HG03575 (cell line): ENCODE measurements around the gene PAX6.

Experiments used
- ATAC-seq: cut with Tn5 transposase; IDR thresholded peaks from one replicate; pipeline ENCODE4 v1.9.1; 2021; ENCODE audit not compliant: unreplicated experiment, insufficient number of reproducible peaks, low FRiP score; ENCODE audit errors: extremely low read depth

Gene PAX6

DNA sequence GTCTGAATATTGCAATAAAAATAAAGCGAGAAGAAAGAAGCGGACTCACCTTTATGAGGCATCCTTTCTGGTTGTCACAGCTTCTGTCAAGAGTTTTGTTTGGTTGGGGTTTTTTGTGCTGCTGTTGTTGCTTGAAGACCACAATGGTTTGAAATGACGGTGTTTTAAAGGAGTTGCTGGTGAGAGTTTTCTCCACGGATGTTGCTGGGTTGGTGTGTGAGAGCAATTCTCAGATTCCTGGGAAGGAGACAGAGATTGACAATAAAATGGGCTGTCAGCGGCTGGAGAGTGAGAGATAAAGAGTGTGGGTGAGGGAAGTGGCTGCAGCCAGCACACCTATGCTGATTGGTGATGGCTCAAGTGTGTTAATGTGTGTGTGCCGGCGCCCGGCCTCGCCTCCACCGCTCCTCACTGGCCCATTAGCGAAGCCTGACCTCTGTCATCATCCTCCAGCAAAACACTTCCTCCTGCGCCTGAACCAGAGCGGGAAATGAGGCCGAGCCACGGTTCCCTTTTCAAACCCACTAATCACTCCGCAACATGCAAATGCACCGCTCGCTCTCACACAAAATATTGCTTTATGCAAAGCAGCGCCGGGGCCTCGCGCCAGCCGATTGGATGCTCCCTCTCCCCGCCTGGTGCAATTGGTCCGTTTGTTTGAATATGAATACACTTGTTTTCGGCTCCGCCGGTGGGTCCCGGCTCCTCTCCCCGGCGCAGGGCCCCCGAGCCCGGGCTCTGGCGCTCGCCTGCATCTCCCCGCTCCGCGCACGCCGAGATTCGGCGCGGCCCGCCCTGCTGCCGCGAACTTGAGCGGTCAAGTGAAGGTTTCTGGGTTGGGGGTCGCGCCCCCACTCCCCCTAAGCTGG lies at the start of gene PAX6:
Gene PAX6, minus strand, starts transcription at position 544 of the 869 bp plus-strand sequence. CDS start 4,911 bp downstream, outside the sequence.
- peak; percentile 45 for ATAC-seq

DNA sequence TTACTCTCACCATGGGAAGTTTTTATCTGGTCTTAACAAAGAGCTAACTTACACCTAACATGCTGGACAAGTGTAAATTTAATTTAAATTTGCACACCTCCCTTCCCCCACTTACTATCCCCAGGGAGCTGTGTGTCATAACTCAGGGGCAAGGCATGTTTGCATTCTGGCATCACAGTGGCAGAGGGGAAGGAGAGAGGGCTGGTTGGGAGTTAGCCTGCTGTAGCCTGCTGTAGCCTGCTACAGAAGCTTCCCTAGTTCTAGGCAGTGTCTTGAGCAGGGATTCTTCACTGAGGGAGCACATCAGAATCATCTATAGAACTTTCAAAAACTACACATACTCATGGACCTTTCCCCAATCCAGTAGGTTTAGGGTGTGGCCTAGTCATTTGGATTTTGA lies 49.3 kb upstream of the PAX6 start:
- ATAC-seq, result no peak

DNA sequence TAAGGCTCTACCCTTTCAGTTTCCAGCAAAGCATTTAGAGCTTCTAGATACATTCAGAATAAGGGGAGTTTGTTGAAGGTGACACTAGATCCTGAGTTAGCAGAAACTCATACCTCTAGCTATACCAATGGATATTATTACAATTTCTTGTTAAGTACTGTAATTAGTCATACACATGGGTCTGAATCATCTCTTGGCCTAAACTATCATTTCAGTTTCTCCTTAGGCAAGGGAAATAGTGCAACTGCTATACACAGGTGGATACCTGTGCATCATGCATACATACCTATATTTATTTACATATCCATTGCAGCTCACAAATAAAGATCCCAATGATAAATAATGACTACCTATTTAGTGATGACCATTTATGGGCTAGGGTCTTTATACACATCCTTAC lies 45.1 kb upstream of the PAX6 start:
- ATAC-seq, result no peak

DNA sequence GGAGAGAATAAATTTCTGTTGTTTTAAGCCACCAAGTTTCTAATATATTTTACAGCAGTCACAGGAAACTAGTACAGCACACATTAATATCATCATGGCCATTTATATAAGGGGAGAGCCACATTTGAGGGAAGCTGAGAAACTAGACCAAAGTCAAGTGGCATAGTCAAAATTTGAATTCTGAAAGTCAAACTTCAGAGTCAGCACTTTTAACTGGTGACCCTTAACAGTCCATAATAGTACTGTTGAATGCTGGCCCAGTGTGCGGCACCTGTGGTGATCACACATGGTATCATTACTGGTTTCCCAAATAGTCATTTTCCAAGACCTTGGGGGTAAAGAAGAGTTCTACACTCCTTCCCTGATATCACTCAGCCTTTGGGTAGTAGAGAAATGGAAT lies 44.3 kb upstream of the PAX6 start:
- ATAC-seq, result no peak

DNA sequence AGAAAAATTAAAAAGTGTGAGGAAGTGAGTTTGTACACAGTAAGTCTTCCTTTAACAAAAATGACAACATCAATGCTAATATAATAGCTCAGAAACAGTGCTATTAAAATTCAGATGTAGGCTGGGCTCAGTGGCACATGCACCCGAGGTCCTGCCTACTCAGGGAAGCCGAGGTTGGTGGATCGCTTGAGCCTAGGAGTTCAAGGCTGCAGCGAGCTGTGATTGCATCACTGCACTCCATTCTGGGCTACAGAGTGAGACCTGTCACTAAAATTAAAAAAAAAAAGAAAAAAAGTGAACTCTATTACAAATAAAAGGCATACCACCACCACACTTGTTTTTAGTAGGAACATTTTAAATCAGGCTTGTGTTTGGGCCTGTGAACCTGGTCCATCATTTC lies 39.2 kb upstream of the PAX6 start:
- ATAC-seq, result no peak

DNA sequence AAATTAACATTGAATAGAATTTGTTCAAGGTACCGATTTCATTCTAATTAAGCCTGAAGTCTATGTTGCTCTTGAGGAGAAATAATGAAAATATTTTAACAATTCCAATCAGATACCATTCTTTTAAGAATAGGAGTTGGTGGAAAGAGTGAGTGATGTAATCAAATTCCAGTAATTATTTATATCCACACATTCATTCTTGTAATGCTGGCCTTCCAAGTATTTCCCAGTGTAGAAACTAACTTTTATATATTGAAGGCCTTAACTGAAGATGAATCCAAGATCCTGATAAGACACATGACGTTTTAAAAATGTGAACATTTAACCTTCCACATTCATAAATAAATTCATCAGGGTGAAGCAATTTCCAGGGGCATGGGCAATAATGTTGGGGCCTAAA lies 36.6 kb upstream of the PAX6 start:
- no peak for ATAC-seq

DNA sequence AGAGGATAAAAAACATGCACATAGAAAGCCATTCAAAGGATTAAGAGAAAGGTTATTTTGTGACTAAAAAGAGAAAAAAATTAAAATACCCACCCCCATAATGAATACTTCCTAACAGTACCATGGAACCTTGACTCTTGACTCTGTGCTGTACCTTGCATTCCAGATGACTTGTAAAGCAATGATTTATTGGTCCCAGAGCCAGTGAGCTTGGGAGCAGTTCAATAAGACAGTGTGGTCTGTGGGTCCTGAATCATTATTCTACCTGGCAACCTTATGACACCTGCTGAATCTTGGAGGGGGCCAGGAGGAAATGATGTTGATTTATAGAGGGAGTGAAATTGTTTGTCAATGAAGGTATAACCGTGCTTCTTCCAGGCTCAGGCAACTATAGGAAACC lies 34.2 kb upstream of the PAX6 start:
- ATAC-seq, result no peak

DNA sequence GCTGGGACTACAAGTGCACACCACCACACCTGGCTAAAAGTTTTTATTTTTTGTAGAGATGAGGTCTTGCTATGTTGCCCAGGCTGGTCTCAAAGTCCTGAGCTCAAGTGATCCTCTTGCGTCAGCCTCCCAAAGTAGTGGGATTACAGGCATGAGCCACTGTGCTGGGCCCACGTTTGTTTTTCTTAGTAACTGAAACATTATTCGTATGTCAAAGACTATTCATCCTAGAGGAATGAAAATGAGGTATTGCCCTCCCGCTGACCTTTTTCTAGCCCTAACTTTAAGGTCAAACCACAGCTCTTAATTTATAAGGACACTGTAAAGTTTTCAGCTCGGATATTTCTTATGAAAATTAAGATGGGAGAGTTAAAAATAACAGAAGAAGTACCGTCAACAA lies 33.2 kb upstream of the PAX6 start:
- no peak for ATAC-seq

DNA sequence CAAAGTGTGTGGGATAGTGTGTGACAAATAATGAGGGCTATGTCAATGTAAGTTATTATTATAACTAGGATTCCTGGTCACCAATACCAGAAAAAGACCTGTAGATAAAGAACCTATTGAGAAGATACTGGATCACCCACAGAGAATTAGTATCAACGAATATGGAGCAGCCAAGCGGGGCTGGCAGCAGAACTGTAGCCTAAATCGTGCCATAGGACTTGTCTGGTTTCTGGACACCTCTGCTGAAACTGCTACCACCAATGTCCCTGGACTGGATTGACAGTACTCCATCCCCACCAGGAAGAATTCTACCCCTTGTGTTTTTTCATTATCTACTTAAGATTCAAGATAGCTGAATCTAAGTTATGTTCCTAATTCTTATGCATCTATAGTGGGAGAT lies 30.3 kb upstream of the PAX6 start:
- ATAC-seq, result no peak

DNA sequence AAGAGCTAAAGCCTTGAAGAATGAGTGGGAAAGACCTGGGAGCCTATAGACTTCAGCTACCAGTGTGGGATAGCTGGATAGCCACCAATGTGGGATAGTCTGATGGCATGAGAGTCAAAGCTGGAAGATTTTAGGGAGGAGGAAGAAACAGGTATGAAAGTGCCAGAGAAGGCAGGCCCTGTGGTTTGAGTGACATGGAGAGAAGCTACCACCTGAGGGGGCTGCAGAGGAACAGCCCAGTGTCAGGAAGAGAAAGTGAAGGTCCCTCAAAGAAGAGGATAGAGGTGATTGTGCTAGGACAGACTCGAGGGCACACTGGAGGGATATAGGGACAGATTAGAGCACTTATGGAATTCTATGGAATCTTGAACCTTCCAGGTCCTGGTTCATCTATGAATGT lies 23.1 kb upstream of the PAX6 start:
- ATAC-seq, result no peak

DNA sequence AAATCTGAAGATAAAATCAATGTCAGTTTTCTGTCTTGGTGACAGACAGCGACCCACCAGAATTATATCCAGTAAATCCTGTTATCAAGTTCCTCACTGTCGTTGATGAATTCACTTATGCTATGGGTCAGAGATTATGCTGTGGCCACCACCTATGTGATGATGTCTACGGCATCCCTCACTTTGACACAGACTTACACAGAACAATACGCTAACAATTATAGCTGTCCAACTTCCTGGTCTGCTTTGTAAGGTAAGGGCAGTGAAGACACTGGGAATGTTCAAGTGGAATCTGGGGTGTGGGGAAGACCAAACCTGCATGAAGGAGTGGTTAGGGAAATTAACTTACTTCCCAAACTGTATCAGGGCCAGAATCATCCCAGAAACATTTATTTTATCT lies 19.3 kb upstream of the PAX6 start:
- no peak for ATAC-seq

DNA sequence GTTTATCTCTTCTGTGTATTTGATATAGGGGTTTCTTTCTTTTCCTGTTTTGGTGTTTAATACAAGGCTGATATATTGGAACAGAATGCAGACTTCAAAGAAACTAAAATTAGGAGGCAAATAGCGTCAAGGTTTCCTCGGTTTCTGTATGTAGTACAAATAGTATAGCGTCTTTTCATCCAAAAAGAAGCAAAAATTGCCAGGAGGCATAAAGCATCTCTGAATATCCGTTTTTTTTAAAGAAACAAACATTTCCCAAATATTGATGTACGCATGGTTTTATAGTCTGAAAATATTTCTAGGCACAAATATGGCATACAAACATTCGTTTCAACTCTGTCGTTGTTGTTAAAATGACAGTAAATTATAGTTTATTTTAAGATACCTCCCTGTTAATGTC lies 17.1 kb upstream of the PAX6 start:
- ATAC-seq, result no peak

DNA sequence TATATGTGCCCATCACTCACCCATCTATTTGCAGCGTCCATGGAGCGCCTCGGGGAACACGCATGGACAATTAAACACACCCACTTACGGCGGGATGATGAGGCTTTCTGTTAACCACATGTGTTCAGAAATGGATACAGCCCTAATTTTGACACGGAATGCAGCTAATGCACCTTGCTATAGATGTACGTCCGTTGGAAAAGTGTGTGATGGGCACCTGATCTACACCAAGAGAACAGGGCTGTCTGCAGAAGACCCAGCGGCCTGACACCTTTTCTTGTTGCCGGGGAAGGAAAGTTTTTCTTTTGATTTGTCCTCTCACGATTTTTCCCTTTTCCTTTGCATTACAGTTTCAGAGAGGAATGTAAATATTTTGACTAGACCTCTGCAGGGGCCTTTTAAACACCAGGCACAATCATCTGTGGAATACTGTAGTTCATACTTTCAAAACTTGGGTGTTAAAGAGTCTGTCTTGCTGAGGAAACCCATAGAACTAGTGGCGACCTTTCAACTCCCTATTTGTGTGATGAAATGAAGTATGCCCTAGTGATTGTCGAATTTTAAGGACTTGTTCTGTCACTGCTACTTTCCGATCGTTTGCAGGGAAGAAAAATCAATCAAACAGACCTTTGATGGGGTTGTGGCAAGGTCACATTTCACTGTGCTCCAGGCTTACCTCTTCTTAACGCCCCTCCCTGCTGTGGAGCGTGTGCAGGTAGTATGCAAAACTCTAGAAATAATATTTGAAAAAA lies 16.5 kb upstream of the PAX6 start:
- no peak for ATAC-seq

DNA sequence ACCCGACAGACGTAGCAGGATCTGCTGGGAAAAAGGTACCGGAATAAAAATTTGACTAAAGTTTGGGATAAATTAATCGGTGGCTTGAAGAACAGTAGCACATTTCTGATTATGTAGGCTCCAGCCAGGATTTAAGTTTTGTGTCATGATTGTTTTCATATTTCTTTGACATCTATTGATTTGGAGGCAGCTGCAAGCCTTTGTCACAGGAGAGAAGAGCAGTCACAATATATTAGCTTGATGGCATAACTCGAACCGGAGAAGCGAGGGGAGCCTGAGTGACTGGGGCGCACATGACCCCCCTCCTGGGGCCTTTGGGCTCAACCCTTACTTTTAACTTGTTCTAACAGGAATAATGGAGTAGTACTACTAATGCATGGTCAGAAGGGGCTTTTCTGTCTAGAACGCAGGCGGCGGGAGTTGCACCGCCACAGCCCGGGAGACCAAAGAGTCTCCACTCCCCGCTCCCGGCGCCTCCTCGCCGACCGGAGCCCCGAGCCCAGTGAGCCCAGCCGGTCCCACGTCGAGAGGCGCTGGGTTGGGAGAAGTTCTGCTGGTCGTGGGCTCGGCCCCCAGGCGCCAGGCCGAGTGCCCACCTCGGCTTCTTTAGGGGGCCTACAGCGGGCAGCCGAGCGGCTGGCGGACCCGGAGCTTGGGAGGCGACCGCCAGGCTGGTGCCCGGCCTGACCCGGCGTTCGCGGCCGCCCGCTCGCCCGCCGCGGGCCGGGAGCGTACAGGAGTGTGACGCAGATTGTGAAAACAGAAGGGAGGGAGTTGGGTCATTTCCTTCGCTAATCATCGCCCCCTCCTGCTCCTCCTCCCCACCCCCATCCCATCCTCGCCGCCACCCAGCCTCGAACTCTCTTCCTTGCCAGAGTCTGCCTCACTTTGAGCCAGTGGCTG lies 15.7 kb upstream of the PAX6 start:
- no peak for ATAC-seq

DNA sequence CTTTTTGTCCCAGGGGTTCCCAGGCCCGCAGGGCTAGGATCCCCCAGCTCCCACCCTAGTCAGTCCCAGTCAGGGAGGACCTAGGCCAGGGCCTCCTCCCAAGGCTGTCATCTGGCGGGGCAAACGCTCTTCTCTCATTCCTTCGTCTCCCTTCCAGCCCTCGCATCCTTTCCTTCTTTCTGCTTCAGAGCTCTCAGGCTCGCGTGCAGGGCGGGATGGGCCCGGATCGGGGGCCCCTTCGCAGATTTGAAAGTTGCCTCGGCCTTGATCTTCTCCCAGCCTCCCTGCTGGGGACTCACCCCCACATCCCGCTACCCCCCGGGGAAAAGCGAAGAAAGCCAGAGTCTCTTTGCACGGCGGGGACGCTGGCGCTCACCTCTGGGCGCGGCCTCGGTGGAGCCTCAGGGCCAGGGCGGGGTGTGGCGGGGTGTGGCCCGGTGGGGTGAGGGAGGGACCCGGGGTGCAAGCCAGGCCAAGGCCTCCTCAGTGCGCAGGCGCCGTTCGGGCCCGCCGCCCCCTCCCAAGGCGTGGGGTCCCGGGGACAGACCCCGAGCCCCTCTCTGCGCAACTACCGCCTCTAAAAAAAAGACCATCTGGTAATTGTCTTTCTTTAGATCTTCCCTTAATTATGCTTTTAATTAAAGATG lies 14.8 kb upstream of the PAX6 start:
- no peak for ATAC-seq

DNA sequence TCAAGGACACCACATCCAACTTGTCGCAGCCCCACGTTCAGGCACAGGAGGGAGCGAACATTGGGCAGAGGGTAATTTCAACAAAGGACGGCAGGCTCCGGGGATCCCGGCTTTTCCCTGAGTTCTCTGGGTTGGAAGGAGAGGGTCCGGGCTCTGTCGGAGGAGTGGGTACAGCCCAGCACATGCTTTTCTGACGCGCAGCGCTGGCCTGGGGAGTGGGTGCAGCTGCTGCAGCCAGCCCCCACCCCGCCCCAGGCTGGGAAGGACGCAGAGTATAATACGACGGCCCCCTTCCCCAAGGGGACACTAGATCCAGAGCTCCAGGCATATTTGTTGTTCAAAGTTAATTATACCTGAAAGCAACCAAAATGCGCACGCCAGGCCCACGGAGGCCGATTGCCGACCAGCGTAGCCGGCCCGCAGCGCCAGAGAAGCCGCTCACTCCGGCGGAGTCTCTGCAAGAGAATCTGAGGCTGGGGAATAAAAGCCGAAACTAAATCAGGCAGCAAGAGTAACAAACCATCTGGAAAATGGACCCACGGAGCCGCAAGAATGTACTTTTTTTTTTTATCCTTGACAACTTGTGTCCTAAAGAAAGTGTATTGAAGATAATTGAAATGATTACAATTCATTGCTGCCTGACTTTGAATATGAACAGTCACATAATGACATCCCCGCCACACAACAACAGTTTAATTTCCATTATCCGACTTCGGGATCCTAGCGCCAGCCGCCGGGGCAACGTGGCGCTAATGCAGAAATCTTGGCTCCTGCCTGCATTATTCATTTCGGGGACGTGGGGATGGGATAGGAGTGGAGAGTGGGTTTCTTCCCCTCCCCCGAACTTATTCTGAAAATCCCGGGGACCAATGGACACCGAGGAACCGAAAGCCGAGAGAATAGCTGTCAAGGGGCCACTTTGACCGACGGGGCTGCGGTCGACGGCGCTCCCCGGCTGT lies 14.0 kb upstream of the PAX6 start:
- no peak for ATAC-seq

DNA sequence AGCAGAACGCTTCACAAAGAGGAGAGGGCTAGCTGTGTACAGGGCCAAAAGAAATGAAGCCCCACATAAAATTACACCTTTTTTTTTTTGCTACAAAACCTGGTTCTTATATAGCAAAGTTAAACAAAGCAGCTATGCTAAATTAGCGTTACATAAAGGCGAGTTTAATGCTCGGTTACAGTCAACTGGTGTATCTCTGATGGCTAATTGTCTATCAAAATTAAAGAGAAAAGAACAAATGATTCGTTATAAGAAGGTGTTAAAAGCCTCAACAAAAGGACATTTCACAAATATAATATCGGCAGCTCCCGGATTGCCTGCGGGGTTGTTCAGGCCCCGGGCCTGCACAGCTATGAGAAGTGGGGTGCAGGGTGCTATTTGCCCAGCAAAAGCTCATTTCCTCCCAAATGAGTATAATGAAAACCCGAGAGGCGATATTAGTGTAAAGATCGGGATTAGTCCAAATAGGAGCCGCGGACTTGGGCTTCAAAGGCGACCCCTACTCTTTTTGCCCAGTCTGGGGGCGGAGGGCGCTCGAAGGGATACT lies 13.3 kb upstream of the PAX6 start:
- no peak for ATAC-seq
